ENCODE data around the gene UBE2H.
A peak's percentile ranks its signal among the peaks of the same experiment; 100 is the strongest.
"Not testable (repeated sequence)": the region's sequence is repeated elsewhere in the genome, so short reads cannot be mapped to it uniquely, and the experiment has no call there.

UBE2H gene

GRCh38 chr7:129828989-129829736, 123.6 kb downstream of the UBE2H start:
- no peak overlapping the region for H4K8ac ChIP-seq (ENCODE audit: low read depth, low read length)
- no peak overlapping the region for H2BK120ac ChIP-seq (ENCODE audit: low read depth, low read length)
- H3K9ac ChIP-seq (ENCODE audit: low read depth, low read length, poor library complexity), result no peak overlapping the region
- H3K4ac ChIP-seq (ENCODE audit: low read length), result no peak overlapping the region
- no peak overlapping the region for H3K14ac ChIP-seq (ENCODE audit: low read length)
- peaks cover 2 to 23% of the 10 kb centered on the region in 2 donors for H3K4me1 ChIP-seq (ENCODE audit: control insufficient read depth in 2 of 2, insufficient read depth in 1 of 2, low read depth in 1 of 2, low read length in 2 of 2)
- no peak overlapping the region for H2BK15ac ChIP-seq (ENCODE audit: low read length)
- H3K4me3 ChIP-seq (ENCODE audit: low read length in 2 of 2), result no peak overlapping the region
- DNase-seq (ENCODE audit: low spot score), result no peak
- H3K18ac ChIP-seq (ENCODE audit: low read length), result peak overlapping the region; percentile 39
- H3K23ac ChIP-seq (ENCODE audit: low read depth, low read length, poor library complexity), result no peak overlapping the region
- no peak overlapping the region for H2AK5ac ChIP-seq (ENCODE audit: low read depth, low read length)
- no peak overlapping the region for H2AFZ ChIP-seq (ENCODE audit: low read length)
- H3K9me3 ChIP-seq (replicated peaks in 1 of 2; ENCODE audit: control insufficient read depth in 2 of 2, insufficient read depth in 1 of 2, low read depth in 1 of 2, low read length in 2 of 2), result no peaks in the 10 kb centered on the region
- H3K27me3 ChIP-seq (ENCODE audit: control insufficient read depth in 3 of 3, insufficient read depth in 3 of 3, low read depth in 1 of 3, low read length in 3 of 3), result no peaks in the 10 kb centered on the region
- H4K91ac ChIP-seq (ENCODE audit: low read depth, low read length, poor library complexity), result no peak overlapping the region
- WGBS, 2 donors (ENCODE audit: extremely low coverage in 2 of 2, insufficient read length in 2 of 2, insufficient replicate concordance in 1 of 2), result no CpG with 5 or more reads among the region's 12 CpGs
- no peak overlapping the region for H3K4me2 ChIP-seq (ENCODE audit: insufficient read depth, low read length, poor library complexity, severe bottlenecking)
- peaks cover 2 to 12% of the 10 kb centered on the region in 2 donors for H3K36me3 ChIP-seq (replicated peaks in 1 of 2; ENCODE audit: control insufficient read depth in 2 of 2, insufficient read depth in 2 of 2, low read length in 2 of 2)
- H3K79me1 ChIP-seq (ENCODE audit: low read depth, low read length), result no peaks in the 10 kb centered on the region
- H2BK12ac ChIP-seq (ENCODE audit: low read length), result no peak overlapping the region
- no peak overlapping the region for H2BK5ac ChIP-seq (ENCODE audit: low read length)
- no peak overlapping the region for H3K27ac ChIP-seq (replicated peaks; ENCODE audit: low read length)

DNA sequence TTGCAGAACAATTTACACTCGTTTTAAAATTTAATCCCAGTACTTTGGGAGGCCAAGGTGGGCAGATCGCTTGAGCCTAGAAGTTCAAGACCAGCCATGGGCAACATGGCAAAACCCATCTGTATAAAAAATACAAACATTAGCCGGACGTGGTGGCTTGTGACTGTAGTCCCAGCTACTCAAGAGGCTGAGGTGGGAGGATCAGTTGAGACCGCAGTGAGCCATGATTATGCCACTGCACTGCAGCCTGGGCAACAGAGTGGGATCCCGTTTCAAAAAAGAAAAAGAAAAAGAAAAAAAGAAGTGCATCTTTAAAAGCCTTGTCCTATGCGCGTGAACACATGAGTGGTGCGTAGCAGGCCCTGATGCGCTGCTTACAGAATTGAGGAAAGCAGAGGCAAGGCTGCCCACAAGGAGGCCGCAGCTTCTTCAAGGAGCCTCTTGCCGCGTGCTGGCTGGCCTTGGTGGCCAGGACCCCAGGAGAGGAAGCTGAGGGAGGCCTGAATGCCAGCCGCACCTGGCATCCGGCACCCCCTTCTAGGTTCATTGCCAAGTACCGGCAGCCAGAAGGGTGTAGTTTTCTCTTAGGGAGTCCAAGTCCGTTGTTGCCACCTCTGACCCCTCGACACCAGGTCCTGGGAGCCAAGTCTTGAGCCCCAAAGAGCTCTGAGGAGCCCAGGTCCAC, 124.5 kb downstream of the UBE2H start:
- H3K4me3 ChIP-seq (ENCODE audit: low read length in 2 of 2), result peak overlapping the region in 1 of 2 donors; percentile 14
- H3K9ac ChIP-seq (ENCODE audit: low read depth, low read length, poor library complexity), result no peak overlapping the region
- no peaks in the 10 kb centered on the region for H3K79me1 ChIP-seq (ENCODE audit: low read depth, low read length)
- no peak overlapping the region for H3K4me2 ChIP-seq (ENCODE audit: insufficient read depth, low read length, poor library complexity, severe bottlenecking)
- H3K4ac ChIP-seq (ENCODE audit: low read length), result no peak overlapping the region
- H3K27ac ChIP-seq (replicated peaks; ENCODE audit: low read length), result no peak overlapping the region
- no CpG with 5 or more reads among the region's 18 CpGs for WGBS, 2 donors (ENCODE audit: extremely low coverage in 2 of 2, insufficient read length in 2 of 2, insufficient replicate concordance in 1 of 2)
- no peak for DNase-seq (ENCODE audit: low spot score)
- H2AFZ ChIP-seq (ENCODE audit: low read length), result no peak overlapping the region
- no peak overlapping the region for H2AK5ac ChIP-seq (ENCODE audit: low read depth, low read length)
- H2BK120ac ChIP-seq (ENCODE audit: low read depth, low read length), result no peak overlapping the region
- H2BK15ac ChIP-seq (ENCODE audit: low read length), result no peak overlapping the region
- no peaks in the 10 kb centered on the region for H3K27me3 ChIP-seq (ENCODE audit: control insufficient read depth in 3 of 3, insufficient read depth in 3 of 3, low read depth in 1 of 3, low read length in 3 of 3)
- no peak overlapping the region for H2BK12ac ChIP-seq (ENCODE audit: low read length)
- H2BK5ac ChIP-seq (ENCODE audit: low read length), result no peak overlapping the region
- H3K14ac ChIP-seq (ENCODE audit: low read length), result no peak overlapping the region
- no peaks in the 10 kb centered on the region for H3K9me3 ChIP-seq (replicated peaks in 1 of 2; ENCODE audit: control insufficient read depth in 2 of 2, insufficient read depth in 1 of 2, low read depth in 1 of 2, low read length in 2 of 2)
- peaks cover 2 to 6% of the 10 kb centered on the region in 2 donors for H3K36me3 ChIP-seq (replicated peaks in 1 of 2; ENCODE audit: control insufficient read depth in 2 of 2, insufficient read depth in 2 of 2, low read length in 2 of 2)
- H3K18ac ChIP-seq (ENCODE audit: low read length), result no peak overlapping the region
- no peak overlapping the region for H3K23ac ChIP-seq (ENCODE audit: low read depth, low read length, poor library complexity)
- H4K91ac ChIP-seq (ENCODE audit: low read depth, low read length, poor library complexity), result no peak overlapping the region
- H3K4me1 ChIP-seq (ENCODE audit: control insufficient read depth in 2 of 2, insufficient read depth in 1 of 2, low read depth in 1 of 2, low read length in 2 of 2), result peaks cover 2 to 23% of the 10 kb centered on the region in 2 donors
- H4K8ac ChIP-seq (ENCODE audit: low read depth, low read length), result no peak overlapping the region

DNA sequence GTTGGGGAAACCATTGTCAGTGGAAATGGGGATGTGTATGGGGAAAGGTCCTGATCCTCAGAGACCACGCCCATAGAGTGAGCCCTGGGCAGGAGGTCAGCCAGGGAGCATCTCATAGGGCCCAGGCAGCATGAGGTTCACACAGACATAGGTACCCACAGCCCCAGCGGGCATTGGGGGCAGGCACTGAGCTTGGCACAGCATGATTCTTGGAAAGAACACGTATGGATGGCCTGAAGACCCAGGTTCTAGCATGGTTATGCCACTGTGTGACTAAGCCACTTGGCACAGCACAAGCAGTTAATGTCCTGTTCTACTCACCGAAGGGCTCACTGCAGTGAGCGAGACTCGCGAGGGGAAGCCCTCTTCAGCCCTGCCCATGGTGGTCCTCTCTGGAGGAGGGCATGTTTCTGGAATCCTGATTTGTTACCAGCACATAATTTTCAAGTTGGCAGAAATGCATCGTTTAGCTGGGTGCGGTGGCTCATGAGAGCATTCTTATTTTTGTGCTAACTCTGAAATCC, 125.2 kb downstream of the UBE2H start:
- Histone ChIP-seq H3K4me3 (ENCODE audit: low read length in 2 of 2) (no peak overlapping the region), H2BK120ac (ENCODE audit: low read depth, low read length) (no peak overlapping the region), H4K8ac (ENCODE audit: low read depth, low read length) (no peak overlapping the region), H3K9me3 (replicated peaks in 1 of 2; ENCODE audit: control insufficient read depth in 2 of 2, insufficient read depth in 1 of 2, low read depth in 1 of 2, low read length in 2 of 2) (no peaks in the 10 kb centered on the region), H3K18ac (ENCODE audit: low read length) (no peak overlapping the region), H3K27ac (replicated peaks; ENCODE audit: low read length) (no peak overlapping the region), H3K4me2 (ENCODE audit: insufficient read depth, low read length, poor library complexity, severe bottlenecking) (no peak overlapping the region), H3K27me3 (ENCODE audit: control insufficient read depth in 3 of 3, insufficient read depth in 3 of 3, low read depth in 1 of 3, low read length in 3 of 3) (no peaks in the 10 kb centered on the region), H2BK12ac (ENCODE audit: low read length) (peak overlapping the region; percentile 8), H3K14ac (ENCODE audit: low read length) (no peak overlapping the region), H2BK15ac (ENCODE audit: low read length) (no peak overlapping the region), H3K9ac (ENCODE audit: low read depth, low read length, poor library complexity) (no peak overlapping the region), H4K91ac (ENCODE audit: low read depth, low read length, poor library complexity) (no peak overlapping the region), H2BK5ac (ENCODE audit: low read length) (no peak overlapping the region), H2AK5ac (ENCODE audit: low read depth, low read length) (no peak overlapping the region), H3K4me1 (ENCODE audit: control insufficient read depth in 2 of 2, insufficient read depth in 1 of 2, low read depth in 1 of 2, low read length in 2 of 2) (peaks cover 2 to 23% of the 10 kb centered on the region in 2 donors), H3K4ac (ENCODE audit: low read length) (no peak overlapping the region), H2AFZ (ENCODE audit: low read length) (no peak overlapping the region), H3K79me1 (ENCODE audit: low read depth, low read length) (no peaks in the 10 kb centered on the region), H3K36me3 (replicated peaks in 1 of 2; ENCODE audit: control insufficient read depth in 2 of 2, insufficient read depth in 2 of 2, low read length in 2 of 2) (peaks cover 2 to 6% of the 10 kb centered on the region in 2 donors), H3K23ac (ENCODE audit: low read depth, low read length, poor library complexity) (no peak overlapping the region)
- no peak for DNase-seq (ENCODE audit: low spot score)
- WGBS, 2 donors (ENCODE audit: extremely low coverage in 2 of 2, insufficient read length in 2 of 2, insufficient replicate concordance in 1 of 2), result no CpG with 5 or more reads among the region's 9 CpGs

GRCh38 chr7:129826895-129827294, 125.9 kb downstream of the UBE2H start:
- not testable (repeated sequence) for H3K9ac ChIP-seq (ENCODE audit: low read depth, low read length, poor library complexity); H2BK120ac ChIP-seq (ENCODE audit: low read depth, low read length); H2AK5ac ChIP-seq (ENCODE audit: low read depth, low read length); H3K27me3 ChIP-seq (ENCODE audit: control insufficient read depth in 3 of 3, insufficient read depth in 3 of 3, low read depth in 1 of 3, low read length in 3 of 3); H2BK15ac ChIP-seq (ENCODE audit: low read length); H3K9me3 ChIP-seq (replicated peaks in 1 of 2; ENCODE audit: control insufficient read depth in 2 of 2, insufficient read depth in 1 of 2, low read depth in 1 of 2, low read length in 2 of 2); H4K8ac ChIP-seq (ENCODE audit: low read depth, low read length); H3K18ac ChIP-seq (ENCODE audit: low read length); H2BK12ac ChIP-seq (ENCODE audit: low read length); H2AFZ ChIP-seq (ENCODE audit: low read length); H2BK5ac ChIP-seq (ENCODE audit: low read length); H4K91ac ChIP-seq (ENCODE audit: low read depth, low read length, poor library complexity); DNase-seq (ENCODE audit: low spot score); H3K79me1 ChIP-seq (ENCODE audit: low read depth, low read length); H3K23ac ChIP-seq (ENCODE audit: low read depth, low read length, poor library complexity); H3K14ac ChIP-seq (ENCODE audit: low read length); H3K4ac ChIP-seq (ENCODE audit: low read length); H3K36me3 ChIP-seq (replicated peaks in 1 of 2; ENCODE audit: control insufficient read depth in 2 of 2, insufficient read depth in 2 of 2, low read length in 2 of 2); H3K4me3 ChIP-seq (ENCODE audit: low read length in 2 of 2); H3K27ac ChIP-seq (replicated peaks; ENCODE audit: low read length); H3K4me2 ChIP-seq (ENCODE audit: insufficient read depth, low read length, poor library complexity, severe bottlenecking)
- peaks cover 2 to 22% of the 10 kb centered on the region in 2 donors for H3K4me1 ChIP-seq (ENCODE audit: control insufficient read depth in 2 of 2, insufficient read depth in 1 of 2, low read depth in 1 of 2, low read length in 2 of 2)
- no CpG with 5 or more reads among the region's 10 CpGs for WGBS, 2 donors (ENCODE audit: extremely low coverage in 2 of 2, insufficient read length in 2 of 2, insufficient replicate concordance in 1 of 2)

Measured in neuronal stem cell (in vitro differentiated cells).